ENCODE data around the gene SPSB3. TPM values are rescaled to one million over a fixed set of nuclear protein-coding genes. Genes with fewer than 3 reads are reported as not detected.
"Not testable (repeated sequence)": the region's sequence is repeated elsewhere in the genome, so short reads cannot be mapped to it uniquely, and the experiment has no call there.

SPSB3 gene
- total RNA-seq, 1 donor from 2014 or later, result 159 TPM

DNA sequence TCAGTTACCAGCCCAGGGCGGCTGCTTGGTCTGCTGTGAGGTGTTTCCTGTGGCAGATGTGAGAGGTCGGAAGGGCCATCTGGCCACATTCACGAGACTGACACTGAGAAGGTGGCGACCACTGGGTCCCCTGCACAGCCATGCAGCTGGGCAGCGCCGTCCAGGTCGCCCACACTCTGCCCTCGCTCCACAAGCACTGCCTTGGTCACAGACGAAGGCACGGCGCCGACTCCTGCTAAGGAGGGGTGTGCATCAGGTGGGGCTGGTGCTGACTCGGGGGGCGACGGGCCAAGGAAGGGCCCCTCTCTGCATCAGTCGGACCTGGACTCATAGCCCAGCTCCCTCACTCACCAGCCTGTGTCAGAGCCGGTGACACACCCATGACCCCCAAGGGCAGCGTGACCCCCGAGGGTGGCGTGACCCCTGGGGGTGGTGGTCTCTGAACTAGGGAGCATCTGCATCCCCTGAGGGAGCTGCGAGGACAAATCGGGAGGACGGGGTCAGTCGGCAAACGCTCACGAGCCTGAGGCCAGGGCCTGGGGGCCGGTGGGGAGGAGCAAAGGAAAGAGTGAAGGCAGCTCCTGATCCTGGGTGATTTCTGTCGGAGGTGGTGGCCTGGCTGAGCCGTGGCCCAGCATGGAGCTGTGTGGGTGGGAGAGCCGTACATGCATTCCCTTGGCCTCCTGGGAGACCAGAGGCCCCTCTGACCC lies 41.4 kb downstream of the SPSB3 start:
- H3K4me3 ChIP-seq, result no peak overlapping the region
- H3K36me3 ChIP-seq, result peaks cover 28 to 37% of the 10 kb centered on the region in 2 donors
- intact Hi-C loops (cut with DNase I), result no loop called here
- H3K27ac ChIP-seq, result no peak overlapping the region
- H3K9me3 ChIP-seq, result no peaks in the 10 kb centered on the region
- H3K4me1 ChIP-seq, result no peaks in the 10 kb centered on the region
- TF ChIP-seq, protein P1, sequence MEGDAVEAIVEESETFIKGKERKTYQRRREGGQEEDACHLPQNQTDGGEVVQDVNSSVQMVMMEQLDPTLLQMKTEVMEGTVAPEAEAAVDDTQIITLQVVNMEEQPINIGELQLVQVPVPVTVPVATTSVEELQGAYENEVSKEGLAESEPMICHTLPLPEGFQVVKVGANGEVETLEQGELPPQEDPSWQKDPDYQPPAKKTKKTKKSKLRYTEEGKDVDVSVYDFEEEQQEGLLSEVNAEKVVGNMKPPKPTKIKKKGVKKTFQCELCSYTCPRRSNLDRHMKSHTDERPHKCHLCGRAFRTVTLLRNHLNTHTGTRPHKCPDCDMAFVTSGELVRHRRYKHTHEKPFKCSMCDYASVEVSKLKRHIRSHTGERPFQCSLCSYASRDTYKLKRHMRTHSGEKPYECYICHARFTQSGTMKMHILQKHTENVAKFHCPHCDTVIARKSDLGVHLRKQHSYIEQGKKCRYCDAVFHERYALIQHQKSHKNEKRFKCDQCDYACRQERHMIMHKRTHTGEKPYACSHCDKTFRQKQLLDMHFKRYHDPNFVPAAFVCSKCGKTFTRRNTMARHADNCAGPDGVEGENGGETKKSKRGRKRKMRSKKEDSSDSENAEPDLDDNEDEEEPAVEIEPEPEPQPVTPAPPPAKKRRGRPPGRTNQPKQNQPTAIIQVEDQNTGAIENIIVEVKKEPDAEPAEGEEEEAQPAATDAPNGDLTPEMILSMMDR (IDR thresholded peaks at IDR 0.05), result no peak
- DNase-seq (ENCODE audit: low spot score in 2 of 2), result no peak
- no peaks in the 10 kb centered on the region for H3K27me3 ChIP-seq

- H3K9me3 ChIP-seq, result no peaks in the 10 kb centered on the region
- DNase-seq (ENCODE audit: low spot score in 2 of 2), result no peak
- H3K27ac ChIP-seq, result no peak overlapping the region
- no peak overlapping the region for H3K4me3 ChIP-seq
- TF ChIP-seq, protein P1 (IDR thresholded peaks at IDR 0.05), result no peak
- intact Hi-C loops (cut with DNase I), result no loop called here
- H3K27me3 ChIP-seq, result no peaks in the 10 kb centered on the region
- no peaks in the 10 kb centered on the region for H3K4me1 ChIP-seq
- peaks cover 21 to 33% of the 10 kb centered on the region in 2 donors for H3K36me3 ChIP-seq
Measured at GRCh38 chr16:1740234-1740633, 42.1 kb downstream of the SPSB3 start.

- no peak for DNase-seq (ENCODE audit: low spot score in 2 of 2)
- no peak overlapping the region for H3K4me3 ChIP-seq
- intact Hi-C loops (cut with DNase I), result no loop called here
- H3K4me1 ChIP-seq, result no peaks in the 10 kb centered on the region
- no peak overlapping the region for H3K27ac ChIP-seq
- H3K9me3 ChIP-seq, result no peaks in the 10 kb centered on the region
- H3K36me3 ChIP-seq, result peaks cover 34 to 39% of the 10 kb centered on the region in 2 donors
- TF ChIP-seq, protein P1 (IDR thresholded peaks at IDR 0.05), result no peak
- no peaks in the 10 kb centered on the region for H3K27me3 ChIP-seq
Measured at GRCh38 chr16:1734816-1735215, 47.6 kb downstream of the SPSB3 start.

- TF ChIP-seq, protein P1 (IDR thresholded peaks at IDR 0.05), result no peak
- DNase-seq (ENCODE audit: low spot score in 2 of 2), result no peak
- H3K27me3 ChIP-seq, result no peaks in the 10 kb centered on the region
- H3K4me3 ChIP-seq, result no peak overlapping the region
- H3K4me1 ChIP-seq, result no peaks in the 10 kb centered on the region
- intact Hi-C loops (cut with DNase I), result no loop called here
- H3K9me3 ChIP-seq, result no peaks in the 10 kb centered on the region
- H3K36me3 ChIP-seq, result peaks cover 40 to 45% of the 10 kb centered on the region in 2 donors
- H3K27ac ChIP-seq, result no peak overlapping the region
Measured at GRCh38 chr16:1734123-1734522, 48.2 kb downstream of the SPSB3 start.

DNA sequence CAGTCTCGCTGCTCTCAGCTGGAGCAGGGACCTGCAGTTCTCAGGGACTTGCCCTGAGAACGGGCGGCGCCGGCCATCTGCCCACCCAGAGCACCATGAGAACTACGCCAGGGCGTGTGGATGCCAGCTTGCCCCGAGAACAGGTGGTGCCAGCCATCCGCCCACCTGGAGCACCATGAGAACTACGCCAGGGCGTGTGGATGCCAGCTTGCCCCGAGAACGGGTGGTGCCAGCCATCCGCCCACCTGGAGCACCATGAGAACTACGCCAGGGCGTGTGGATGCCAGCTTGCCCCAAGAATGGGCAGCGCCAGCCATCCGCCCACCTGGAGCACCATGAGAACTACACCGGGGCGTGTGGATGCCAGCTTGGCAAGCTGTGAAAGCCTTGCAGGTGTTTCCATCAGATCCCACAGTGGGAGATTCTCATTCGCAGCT lies 49.8 kb downstream of the SPSB3 start:
- H3K4me1 ChIP-seq; DNase-seq (ENCODE audit: low spot score in 2 of 2); H3K27ac ChIP-seq; intact Hi-C loops (cut with DNase I); H3K27me3 ChIP-seq; H3K9me3 ChIP-seq; H3K4me3 ChIP-seq: not testable (repeated sequence)
- peaks cover 55 to 60% of the 10 kb centered on the region in 2 donors for H3K36me3 ChIP-seq

GRCh38 chr16:1732071-1732470 lies 50.3 kb downstream of the SPSB3 start:
- Histone ChIP-seq H3K4me3 (no peak overlapping the region), H3K27me3 (no peaks in the 10 kb centered on the region), H3K27ac (no peak overlapping the region), H3K36me3 (peaks cover 57 to 65% of the 10 kb centered on the region in 2 donors), H3K9me3 (no peaks in the 10 kb centered on the region), H3K4me1 (no peaks in the 10 kb centered on the region)
- TF ChIP-seq, protein P1 (IDR thresholded peaks at IDR 0.05), result no peak
- no peak for DNase-seq (ENCODE audit: low spot score in 2 of 2)
- intact Hi-C loops (cut with DNase I), result no loop called here
